Osteocyte (in vitro differentiated cells): Measurements from ENCODE around the gene NOD1. TPM values are rescaled to one million over a fixed set of nuclear protein-coding genes. Genes with fewer than 3 reads are reported as not detected.

Experiments
- DNase-seq: peaks from one replicate; pipeline ENCODE4 v3.0.0; 2021; ENCODE audit warnings: mixed read lengths; ENCODE audit not compliant: unreplicated experiment; ENCODE audit errors: extremely low spot score
- H3K27ac Mint-ChIP-seq: one replicate; pipeline ENCODE4 v1.8.0; 2021; ENCODE audit warnings: mild to moderate bottlenecking, mixed read lengths; ENCODE audit not compliant: unreplicated experiment
- H3K27me3 Mint-ChIP-seq: one replicate; pipeline ENCODE4 v1.8.0; 2021; ENCODE audit warnings: mixed read lengths; ENCODE audit not compliant: unreplicated experiment
- H3K36me3 Mint-ChIP-seq: one replicate; pipeline ENCODE4 v1.8.0; 2021; ENCODE audit warnings: mixed read lengths; ENCODE audit not compliant: unreplicated experiment
- H3K4me1 Mint-ChIP-seq: one replicate; pipeline ENCODE4 v1.8.0; 2021; ENCODE audit warnings: mixed read lengths; ENCODE audit not compliant: unreplicated experiment
- H3K4me3 Mint-ChIP-seq: one replicate; pipeline ENCODE4 v1.8.0; 2021; ENCODE audit warnings: mild to moderate bottlenecking, moderate library complexity, mixed read lengths; ENCODE audit not compliant: unreplicated experiment
- H3K9me3 Mint-ChIP-seq: one replicate; pipeline ENCODE4 v1.8.0; 2021; ENCODE audit warnings: mixed read lengths; ENCODE audit not compliant: unreplicated experiment
- CTCF ChIP-seq: fragments of 200-600 bp; sonication (generic); IDR thresholded peaks from 2 replicates; pipeline ENCODE4 v1.5.0; 2021; ENCODE audit warnings: antibody characterized with exemption, mild to moderate bottlenecking, moderate library complexity
- total RNA-seq: library from RNA; stranded (reverse); gene quantifications from 2 replicates; pipeline ENCODE4 v1.2.1, GENCODE V29; 2021

The NOD1 gene
- total RNA-seq, 1 donor from 2014 or later = 7.2 TPM

GRCh38 chr7:30413864-30414263 is 64.7 kb downstream of the NOD1 start:
- Mint-ChIP-seq H3K27ac (no peak overlapping the region), H3K27me3 (no peaks in the 10 kb centered on the region), H3K4me1 (peaks cover 4% of the 10 kb centered on the region), H3K36me3 (no peaks in the 10 kb centered on the region), H3K4me3 (no peak overlapping the region), H3K9me3 (no peaks in the 10 kb centered on the region)
- no peak for DNase-seq
- TF ChIP-seq CTCF = no peak

- Mint-ChIP-seq H3K9me3 (no peaks in the 10 kb centered on the region), H3K27ac (no peak overlapping the region), H3K27me3 (no peaks in the 10 kb centered on the region), H3K36me3 (no peaks in the 10 kb centered on the region), H3K4me3 (no peak overlapping the region), H3K4me1 (peaks cover 4% of the 10 kb centered on the region)
- peak; percentile 73 for TF ChIP-seq CTCF
- no peak for DNase-seq
These were observed 65.6 kb downstream of the NOD1 start for GRCh38 chr7:30412782-30413504.

DNA sequence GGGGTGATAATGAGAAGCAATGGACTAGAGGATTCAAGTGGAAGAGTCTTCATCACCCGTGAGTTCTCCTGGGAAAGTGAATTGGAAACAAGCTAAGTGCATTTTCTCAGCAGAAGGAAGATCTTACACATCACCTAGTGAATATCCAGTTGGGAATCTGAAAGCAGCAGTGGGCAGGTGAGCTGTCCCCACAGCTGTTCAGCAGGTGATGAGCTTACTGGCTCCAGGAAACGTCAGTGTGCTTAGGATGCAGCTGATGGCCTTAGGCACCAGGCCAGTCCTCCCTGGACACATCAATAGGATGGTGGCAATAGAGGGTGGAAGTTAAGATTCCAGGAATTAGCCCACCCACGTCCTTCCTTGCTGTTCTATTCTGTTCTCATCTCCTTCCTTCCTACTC is 66.7 kb downstream of the NOD1 start:
- H3K4me3 Mint-ChIP-seq = no peak overlapping the region
- H3K4me1 Mint-ChIP-seq = peaks cover 4% of the 10 kb centered on the region
- no peak for DNase-seq
- no peak for TF ChIP-seq CTCF
- no peaks in the 10 kb centered on the region for H3K27me3 Mint-ChIP-seq
- no peaks in the 10 kb centered on the region for H3K9me3 Mint-ChIP-seq
- no peaks in the 10 kb centered on the region for H3K36me3 Mint-ChIP-seq
- no peak overlapping the region for H3K27ac Mint-ChIP-seq

DNA sequence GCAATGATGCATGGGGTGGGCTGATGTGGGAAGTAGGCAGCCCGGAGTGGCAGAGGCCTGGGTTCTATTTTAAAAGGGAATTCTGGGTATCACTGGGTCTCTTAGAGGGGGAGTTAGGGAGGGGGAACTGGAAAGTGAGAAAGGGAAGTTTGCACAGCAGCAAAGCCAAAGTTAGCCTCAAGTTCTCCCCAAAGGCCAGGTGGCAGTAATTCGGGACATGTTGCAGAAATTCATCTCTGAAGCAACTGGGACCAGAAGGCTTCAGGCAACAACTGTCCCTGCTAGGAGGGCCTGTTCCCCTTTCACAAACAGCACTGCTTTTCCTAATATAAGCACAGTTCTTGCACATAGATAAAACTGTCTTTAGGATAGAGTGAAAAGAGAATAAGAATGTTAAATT is 67.4 kb downstream of the NOD1 start:
- Mint-ChIP-seq H3K4me3 (no peak overlapping the region), H3K27me3 (no peaks in the 10 kb centered on the region), H3K9me3 (no peaks in the 10 kb centered on the region), H3K27ac (no peak overlapping the region), H3K4me1 (peaks cover 4% of the 10 kb centered on the region), H3K36me3 (no peaks in the 10 kb centered on the region)
- no peak for DNase-seq
- no peak for TF ChIP-seq CTCF

DNA sequence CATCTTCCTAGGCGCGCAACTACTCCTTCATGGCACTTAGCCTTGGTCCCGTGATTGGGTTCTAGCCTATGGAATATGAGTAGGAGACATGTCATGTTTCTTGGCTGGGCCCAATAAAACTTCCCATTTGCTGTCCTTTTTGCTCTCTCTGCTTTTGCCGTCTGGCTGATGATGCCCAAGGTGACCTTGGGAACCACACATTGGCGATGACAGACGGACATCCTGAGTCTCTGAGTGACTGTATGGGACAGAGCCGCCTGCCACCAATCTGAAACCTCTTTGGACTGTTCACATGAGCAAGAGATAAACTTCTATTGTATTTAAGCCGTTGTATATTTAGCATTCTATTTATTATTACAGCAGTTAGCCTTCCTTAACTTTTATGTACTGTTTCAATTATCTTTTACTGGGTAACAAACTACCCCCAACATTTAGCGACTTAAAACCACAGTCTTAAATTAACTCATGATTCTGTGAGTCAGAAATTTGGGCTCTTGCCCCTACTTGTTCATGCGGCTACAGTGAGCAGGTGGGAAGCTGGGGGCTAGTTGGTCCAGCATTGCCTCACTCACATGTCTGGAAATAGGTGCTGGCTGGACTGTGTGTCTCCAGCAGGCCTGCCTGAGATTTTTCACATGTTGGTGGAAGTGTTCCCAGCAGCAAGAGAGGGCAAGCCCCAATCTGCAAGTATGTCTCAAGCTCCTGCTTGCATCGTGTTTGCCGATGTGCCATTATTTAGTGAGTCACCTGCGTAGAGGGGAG is 71.7 kb downstream of the NOD1 start:
- H3K4me1 Mint-ChIP-seq = no peaks in the 10 kb centered on the region
- TF ChIP-seq CTCF = no peak
- H3K27ac Mint-ChIP-seq = no peak overlapping the region
- H3K9me3 Mint-ChIP-seq = no peaks in the 10 kb centered on the region
- no peak for DNase-seq
- no peaks in the 10 kb centered on the region for H3K27me3 Mint-ChIP-seq
- H3K36me3 Mint-ChIP-seq = peaks cover 6% of the 10 kb centered on the region
- no peak overlapping the region for H3K4me3 Mint-ChIP-seq
